GM19043 (cell line): ENCODE measurements around the gene NDUFB4.
A peak's percentile ranks its signal among the peaks of the same experiment; 100 is the strongest.
"Not testable (repeated sequence)": the region's sequence is repeated elsewhere in the genome, so short reads cannot be mapped to it uniquely, and the experiment has no call there.

ENCODE experiments used
- ATAC-seq: cut with Tn5 transposase; IDR thresholded peaks from one replicate; pipeline ENCODE4 v1.9.1; 2021; ENCODE audit warnings: low read depth; ENCODE audit not compliant: unreplicated experiment

NDUFB4 gene

DNA sequence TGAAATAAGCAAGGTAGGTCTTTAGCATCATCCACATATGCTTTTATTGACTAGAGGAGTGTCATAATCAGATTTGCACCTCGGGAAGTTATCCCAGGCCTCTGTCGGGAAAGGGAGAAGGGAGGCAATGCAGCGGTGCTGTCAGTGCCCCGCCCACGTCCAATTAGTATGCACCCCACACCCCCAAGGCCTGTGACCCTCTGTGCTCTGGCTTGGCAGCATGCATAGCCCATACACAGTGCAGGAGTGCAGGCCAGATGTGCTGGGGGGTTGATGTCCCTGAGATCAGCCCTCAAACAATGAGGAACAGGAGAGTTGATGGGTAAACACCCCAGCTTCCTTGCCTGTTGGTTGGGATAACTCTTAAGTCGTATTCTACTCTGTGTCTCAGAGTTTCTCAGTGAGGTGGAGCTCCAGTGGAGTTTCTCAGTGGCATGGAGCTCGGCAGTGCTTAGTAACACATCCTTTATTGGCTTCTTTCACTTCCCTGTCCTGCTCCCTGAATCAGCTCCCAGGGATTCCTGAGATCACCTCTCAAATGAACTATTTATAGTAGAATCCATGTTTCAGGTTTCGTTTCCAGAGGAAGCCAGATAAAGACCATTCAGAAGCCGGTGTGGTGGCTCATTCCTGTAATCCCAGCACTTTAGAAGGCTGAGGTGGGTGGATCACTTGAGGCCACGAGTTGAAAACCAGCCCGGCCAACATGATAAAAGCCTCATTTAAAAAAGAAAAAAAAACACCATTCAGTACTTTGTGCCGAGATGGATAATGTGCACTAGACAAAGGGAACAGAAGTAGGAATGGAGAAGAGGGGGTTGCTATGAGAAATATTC is 26.7 kb upstream of the NDUFB4 start:
- no peak for ATAC-seq

DNA sequence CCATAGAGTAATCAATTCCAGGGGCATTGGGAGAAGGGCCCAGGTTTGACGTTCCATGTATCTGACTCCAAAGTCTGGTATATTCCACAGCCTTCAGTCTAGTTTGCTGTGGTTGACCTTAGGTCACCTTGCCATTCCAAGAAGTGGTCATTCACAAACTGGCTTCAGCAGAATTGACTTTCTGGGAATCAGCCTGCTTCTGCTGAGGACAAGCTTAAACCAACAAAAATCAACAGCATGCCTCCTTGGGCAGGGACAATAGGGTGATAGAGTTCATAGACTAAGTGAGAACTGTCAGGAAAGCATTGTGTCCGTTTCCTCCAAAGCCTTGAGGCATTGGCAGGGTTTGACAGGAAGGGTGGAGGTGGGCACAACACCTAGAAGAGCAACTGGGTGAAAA is 24.1 kb upstream of the NDUFB4 start:
- no peak for ATAC-seq

DNA sequence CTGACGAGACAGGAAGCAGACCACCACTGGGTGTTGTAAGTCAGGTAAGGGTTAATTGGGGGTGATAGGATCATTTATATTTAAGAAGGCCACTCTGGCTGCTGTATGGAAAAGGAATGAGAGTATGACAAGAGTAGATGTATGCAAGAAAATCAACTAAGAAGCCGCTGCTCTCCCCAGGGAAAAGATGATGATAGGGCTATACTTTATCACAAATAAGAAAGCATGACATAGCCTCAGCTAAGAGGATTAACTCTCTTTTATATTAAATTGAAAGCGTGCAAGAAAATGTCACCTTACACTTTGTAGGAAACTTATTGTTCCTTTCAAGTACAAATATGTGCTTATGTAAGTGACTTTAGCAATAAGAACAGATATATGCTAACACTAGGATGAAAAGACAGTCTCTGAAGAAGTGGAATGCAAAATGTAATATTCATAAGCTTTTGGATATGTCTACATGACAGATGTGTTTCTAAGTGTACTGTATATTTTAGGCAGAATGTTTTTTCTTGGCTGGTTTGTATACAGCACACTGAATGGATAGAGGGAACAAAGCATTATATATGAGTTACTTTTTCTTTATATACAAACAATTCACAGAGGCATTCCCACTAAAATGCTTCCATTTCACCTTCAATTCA is 8.7 kb upstream of the NDUFB4 start:
- ATAC-seq = no peak

DNA sequence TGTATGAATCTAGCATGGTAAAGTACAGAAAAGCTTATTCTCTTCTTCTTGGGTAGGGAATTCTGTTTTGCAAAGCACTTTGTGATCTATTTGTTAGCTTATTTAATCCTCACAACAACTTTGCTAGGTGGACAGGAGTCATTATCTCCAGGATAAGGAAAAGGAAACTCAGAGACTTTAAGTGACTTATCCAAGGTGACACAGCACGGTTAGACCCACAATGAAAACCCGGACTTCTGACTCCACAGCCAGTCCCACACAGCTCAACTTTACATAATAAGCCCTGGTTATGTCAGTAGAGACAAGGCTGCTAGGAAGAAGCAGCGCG is 384 bp upstream of the NDUFB4 start:
- ATAC-seq = no peak

DNA sequence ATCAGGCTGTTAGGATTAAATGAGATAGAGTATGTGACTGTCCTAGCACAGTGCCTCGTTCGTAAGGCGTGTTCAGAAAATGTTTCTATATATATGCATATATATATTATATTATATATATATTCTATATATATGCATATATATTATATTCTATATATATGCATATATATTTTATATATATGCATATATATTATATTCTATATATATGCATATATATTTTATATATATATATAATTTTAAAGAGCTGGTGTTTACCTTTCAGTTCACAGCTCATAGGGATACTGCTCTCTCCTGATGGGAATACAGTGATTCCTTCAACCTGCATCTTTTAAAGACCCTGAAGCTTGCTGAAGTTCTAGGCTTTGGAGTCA is 702 bp downstream of the NDUFB4 start:
- no peak for ATAC-seq

DNA sequence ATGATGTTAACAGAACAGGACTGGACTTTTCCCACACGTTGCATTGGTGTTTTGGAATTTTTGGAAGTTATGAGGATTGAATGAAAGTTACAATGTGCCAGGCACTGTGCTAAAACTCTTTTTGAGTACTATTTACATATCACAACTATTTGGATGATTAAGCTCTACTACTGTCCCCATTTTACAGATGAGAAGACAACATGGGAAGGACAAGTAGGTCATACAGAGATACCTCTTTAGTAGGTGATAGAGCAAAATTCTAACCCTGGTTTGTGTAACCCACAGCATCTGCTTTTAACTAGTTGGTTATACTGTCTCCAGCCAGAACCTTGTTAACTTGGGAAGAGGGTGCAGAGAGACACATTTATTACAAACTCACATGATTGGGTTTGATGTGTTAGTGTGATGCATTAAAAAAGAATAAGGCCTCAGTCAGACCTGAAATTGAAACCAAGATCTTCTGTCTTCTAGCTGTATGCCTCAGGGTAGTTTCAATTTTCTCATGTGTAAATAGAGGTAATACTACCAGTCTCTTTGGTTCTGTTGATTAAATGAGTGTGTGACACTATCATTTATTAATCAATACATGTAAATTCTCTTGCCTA is 1.4 kb downstream of the NDUFB4 start:
- ATAC-seq = peak; percentile 42

DNA sequence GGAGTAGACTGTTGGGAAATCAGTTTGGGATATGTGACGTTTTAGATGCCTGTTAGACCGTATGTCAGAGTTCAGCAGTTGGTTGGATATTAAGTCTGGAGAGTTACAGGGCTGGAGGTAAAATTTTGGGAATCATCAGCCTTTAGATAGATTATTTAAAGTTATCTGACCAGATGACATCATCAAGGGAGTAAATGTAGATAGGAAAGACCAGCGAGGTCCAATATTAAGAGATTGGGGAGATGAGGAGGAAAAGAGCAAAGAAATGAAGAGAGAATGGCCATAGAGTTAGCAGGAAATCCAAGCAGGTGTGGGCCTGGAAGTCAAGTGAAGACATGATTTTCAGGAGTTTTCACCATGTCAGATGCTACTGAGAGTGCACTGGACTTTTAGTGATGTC is 3.1 kb downstream of the NDUFB4 start:
- ATAC-seq = no peak

DNA sequence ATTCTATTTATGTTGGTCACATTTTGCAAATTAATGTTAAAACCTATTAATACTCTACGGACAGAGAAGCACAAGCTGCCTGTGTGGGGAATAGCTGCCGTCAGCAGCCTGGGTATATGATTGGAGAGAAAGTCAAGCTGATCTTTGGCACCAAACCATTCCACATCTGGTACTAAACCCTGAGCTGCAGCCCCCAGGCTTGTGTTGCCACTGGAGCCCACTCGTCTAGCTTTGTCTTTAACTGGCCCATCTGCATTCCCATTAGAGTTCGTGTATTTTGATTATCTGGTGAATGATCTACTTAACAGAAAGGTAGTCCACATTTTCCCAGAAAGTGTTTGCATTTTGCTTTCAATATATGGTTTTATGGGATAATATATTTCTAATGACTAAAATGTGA is 5.4 kb downstream of the NDUFB4 start:
- ATAC-seq = no peak

DNA sequence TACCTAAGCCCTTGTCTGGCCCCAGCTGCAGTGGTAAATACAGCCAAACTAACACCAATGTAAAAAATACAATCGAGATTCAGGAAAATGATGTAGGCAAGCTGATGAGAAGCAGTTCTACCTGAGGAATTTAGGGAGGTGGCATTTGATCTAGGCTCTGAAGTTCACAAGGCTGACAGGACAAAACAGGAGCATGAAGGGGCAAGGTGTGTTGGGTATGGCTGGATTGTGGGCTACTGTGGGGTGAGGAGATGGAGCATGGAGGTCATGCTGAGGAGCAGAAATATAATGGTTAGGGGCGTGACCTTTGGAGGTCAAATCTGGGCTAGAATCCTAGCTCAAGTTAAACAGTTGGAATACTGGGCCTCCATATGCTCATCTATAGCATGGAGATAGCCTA is 6.5 kb downstream of the NDUFB4 start:
- no peak for ATAC-seq

DNA sequence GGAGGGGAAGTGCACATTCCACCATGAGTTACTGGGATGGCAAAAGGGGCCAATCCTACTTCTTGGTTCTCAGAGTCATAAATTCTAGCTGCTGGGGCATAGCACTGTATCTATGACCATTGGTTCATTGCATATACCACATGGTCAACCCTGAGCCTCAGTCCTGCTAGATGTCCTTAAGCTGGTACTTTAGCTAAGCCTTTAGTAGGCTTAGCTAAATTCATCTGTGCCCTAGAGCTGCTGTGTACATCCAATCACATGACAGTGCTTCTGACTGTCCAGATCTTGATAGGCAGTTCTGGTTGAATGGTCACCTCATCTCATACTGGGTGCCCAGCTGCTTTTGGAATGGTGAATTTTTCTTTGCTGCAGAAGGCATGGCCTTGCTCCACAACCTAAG is 8.2 kb downstream of the NDUFB4 start:
- ATAC-seq = no peak

DNA sequence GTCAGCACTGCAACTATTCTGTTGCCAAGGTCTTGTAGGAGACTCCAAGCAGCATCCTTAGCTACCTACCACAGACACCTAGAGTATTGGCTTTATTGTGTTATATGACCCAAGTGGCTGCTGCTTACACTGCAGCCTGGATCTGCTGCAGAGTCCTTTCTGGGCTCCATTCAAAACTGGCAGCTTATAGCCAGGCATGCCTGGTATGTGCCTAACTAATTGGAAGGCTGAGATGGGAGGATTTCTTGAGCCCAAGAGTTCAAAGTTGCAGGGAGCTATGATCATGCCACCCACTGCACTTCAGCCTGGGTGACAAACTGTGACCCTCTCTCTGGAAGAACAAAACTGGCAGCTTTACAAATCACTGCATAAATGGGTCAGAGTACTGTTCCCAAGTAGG is 8.6 kb downstream of the NDUFB4 start:
- ATAC-seq = no peak

DNA sequence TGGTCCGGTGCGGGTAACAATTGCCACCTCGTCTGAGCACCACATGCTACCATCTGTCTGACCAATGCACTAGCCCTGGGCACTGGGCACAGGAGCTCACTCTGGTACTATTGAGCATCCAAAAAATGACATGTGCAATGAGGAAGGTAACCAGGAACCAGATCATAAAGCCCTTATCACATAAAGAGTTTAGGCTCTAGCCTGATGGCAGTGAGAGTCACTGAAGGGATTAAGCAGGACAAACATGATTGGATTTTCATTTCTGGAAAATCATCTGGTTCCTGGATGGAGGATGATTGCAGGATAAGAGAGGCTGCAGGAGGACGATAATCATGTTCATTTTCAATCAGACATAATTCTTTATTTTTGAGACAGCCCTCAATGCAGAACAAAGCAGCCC is 12.4 kb downstream of the NDUFB4 start:
- no peak for ATAC-seq

DNA sequence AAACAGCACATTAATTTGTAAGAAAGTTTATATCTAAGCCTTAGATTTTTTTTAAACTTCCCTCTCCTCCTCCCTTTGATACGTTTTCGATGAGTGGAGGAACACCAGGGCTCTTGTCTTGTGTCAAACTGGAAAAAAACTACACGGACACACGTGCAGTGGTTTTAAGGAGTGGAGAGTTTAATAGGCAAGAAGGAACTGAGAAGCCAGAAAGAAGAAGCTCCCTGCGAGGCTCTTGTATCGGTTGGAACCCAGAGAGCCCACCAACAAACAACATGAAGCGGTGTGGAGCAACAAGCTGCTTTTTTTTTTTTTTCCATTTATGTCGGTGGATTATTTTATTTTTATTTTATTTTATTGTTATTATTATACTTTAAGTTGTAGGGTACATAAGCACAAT is 18.6 kb downstream of the NDUFB4 start:
- no peak for ATAC-seq

DNA sequence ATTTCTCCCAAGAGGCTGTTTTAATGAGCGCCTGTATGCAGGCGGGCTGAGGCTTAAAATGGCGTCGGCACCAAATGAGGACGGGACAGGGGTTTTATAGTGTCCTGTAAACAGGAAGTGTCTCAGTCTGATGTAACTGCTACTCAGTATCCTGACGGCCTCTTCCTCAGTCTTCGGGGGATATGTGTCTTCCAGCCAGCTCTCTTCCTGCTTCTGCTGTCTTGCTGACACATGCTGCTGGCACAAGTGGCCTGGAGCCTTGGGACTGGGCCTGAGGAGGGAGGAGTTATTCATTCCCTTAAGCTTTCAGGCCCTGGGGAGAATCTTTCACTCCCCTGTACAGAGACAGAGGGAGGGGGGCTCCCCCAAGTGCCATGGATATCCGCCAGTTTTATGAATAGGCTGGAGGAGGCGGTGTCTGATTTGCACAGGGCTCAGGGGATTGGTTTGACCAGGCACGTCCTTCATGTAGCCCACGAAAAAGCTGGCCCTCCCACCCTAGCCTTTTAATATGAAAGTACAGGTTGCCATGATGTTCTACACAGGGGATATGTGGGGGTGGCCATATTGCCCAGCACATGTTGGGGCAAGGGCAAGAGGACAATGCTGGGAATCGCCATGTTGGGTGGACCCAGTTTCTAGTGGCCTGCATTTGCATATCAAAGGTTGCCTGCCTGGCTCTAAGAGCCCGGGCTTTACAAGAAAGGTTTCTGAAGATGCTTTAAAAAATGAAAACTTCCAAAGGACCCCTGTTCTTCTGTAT is 19.9 kb downstream of the NDUFB4 start:
- no peak for ATAC-seq

DNA sequence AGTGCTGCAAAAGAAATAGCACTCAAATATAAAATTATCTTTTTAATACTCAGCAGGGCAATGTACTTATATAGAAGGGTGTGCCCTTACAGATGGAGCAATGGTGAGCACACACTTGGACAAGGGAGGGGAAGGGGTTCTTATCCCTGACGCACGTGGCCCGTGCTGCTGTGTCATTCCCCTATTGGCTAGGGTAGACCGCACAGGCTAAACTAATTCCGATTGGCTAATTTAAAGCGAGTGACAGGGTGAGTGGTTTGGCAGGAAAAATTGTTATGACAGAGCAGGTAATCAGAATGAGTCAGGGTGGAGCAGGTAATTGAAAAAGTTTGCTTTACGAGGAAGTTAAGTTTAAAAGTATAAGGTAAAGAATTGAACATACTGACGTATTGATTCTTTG is 20.6 kb downstream of the NDUFB4 start:
- not testable (repeated sequence) for ATAC-seq

DNA sequence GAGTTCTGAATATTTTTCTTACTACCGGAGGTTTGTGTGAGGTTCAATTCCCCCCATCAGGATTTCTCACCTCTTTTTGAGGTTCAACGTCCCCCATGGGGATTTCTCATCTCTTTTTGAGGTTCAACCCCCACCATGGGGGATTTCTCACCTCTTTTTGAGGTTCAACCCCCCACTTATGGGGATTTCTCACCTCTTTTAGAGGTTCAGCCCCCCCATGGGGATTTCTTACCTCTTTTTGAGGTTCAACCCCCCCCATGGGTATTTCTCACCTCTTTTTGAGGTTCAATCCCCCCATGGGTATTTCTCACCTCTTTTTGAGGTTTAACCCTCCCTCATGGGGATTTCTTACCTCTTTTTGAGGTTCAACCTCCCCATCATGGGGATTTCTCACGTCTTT is 26.3 kb downstream of the NDUFB4 start:
- no peak for ATAC-seq

DNA sequence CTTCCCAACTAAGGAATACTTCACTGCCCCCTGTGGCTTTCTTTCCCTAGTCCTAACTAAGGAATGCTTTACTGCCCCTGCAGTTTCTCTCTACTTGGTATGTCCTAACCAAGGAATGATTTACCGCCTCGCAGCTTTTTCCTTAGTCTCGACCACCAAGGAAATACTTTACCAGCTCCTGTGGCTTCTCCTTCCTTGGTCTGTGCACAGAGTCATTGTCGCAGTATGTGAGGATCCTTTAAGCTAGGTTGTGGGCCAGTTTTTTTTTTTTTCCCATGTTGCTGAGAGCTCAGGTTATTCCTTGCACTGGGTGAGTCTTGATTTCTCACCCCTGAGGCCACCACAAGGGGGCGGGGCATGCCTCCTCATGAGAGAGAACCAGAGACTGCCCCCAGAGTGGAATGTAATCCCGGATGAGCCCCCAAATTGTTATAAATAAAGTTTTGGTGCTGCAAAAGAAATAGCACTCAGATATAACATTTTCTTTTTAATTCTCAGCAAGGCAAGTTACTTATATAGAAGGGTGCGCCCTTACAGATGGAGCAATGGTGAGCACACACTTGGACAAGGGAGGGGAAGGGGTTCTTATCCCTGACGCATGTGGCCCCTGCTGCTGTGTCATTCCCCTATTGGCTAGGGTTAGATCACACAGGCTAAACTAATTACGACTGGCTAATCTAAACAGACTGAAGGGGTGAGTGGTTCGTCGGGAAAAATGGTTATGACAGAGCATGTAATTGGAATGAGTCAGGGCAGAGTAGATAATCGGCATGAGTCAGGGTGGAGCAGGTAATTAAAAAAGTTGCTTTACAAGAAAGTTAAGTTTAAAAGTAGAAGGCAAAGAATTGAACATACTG is 27.0 kb downstream of the NDUFB4 start:
- ATAC-seq = no peak

DNA sequence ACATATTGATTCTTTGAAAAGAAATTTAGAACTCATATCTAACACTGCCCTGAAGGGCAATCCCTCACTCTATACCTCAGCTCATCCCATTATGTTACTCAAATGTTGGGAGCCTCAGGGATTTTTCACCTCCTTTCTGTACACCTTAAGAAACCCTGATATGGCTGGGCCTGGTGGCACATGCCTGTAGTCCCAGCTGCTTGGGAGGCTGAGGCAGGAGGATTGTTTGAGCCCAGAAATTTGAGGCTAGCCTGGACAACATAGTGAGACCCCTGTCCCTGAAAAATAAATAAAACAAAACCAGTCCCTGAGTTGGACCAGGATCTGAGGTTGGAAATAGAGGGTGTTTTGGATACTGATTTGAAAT is 27.6 kb downstream of the NDUFB4 start:
- no peak for ATAC-seq

DNA sequence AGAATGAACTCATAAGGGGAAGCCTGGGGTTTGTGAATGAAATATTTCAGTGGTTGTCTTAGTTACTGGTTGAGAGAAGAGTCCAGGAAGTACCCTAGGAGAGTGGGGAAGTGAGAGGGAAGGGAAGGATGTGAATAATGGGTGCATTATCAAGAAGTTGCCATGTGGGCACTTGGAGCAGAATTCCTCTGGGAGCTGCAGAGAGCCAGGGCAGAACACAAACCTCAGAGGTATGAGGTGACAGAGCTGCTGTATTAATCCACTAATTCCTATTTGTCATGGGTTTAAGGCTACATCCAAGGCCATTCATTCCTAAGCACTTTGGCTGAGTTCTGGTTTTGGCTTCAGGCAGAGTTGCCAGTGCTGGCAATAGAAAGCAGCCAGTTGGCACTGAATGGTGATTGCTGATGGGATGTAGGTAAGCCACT is 29.0 kb downstream of the NDUFB4 start:
- ATAC-seq = no peak

DNA sequence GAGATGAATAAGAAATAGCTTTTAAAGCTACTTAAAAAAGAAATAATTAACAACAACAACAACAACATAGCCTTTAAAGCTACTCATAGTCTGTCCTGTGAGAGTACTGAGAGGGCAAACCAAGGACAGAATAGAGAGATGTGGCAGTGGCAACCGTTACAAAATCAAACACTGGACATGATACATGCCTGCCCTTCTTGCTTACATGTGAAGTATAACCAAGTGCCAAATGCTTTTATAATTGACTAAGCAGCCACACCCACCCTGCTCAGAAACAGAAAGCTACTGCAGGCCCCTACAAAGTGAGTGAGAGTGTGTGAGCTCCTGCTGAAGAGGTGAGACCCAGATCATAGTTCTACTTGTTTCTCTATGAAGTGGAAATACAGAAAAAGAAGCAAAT is 38.4 kb downstream of the NDUFB4 start:
- ATAC-seq = no peak
